Neutrophil (primary cell): ENCODE measurements around the gene CABCOCO1.

Experiments used
- H3K27ac ChIP-seq: fragments of 200-600 bp; sonication (generic); 2 replicates; pipeline ENCODE4 v1.5.1; 2016; ENCODE audit warnings: mild to moderate bottlenecking, moderate library complexity
- H3K27me3 ChIP-seq: fragments of 200-600 bp; sonication (generic); 2 replicates; pipeline ENCODE4 v1.6.0; 2016; ENCODE audit warnings: mild to moderate bottlenecking
- H3K36me3 ChIP-seq: fragments of 200-600 bp; sonication (generic); 2 replicates; pipeline ENCODE4 v1.5.1; 2017
- H3K4me1 ChIP-seq, 2 experiments: fragments of 200-600 bp in 1 of 2; sonication (generic) in 1 of 2; 1 replicate in 1 of 2; 2 replicates in 1 of 2; pipeline versions ENCODE4 v1.5.1 to v1.6.1; 2013 to 2016; ENCODE audit warnings: low read depth in 1 of 2, low read length in 1 of 2, mild to moderate bottlenecking in 1 of 2, moderate library complexity in 1 of 2; ENCODE audit not compliant: control insufficient read depth in 1 of 2, insufficient read depth in 1 of 2
- H3K4me3 ChIP-seq, 2 experiments: fragments of 200-600 bp in 1 of 2; sonication (generic) in 1 of 2; 1 replicate in 1 of 2; 2 replicates in 1 of 2; pipeline ENCODE4 v1.5.1; 2013 to 2016; ENCODE audit warnings: low read depth in 1 of 2, low read length in 1 of 2, mild to moderate bottlenecking in 1 of 2, moderate library complexity in 1 of 2
- H3K9me3 ChIP-seq: fragments of 200-600 bp; sonication (generic); 2 replicates; pipeline ENCODE4 v1.5.1; 2016
- TF ChIP-seq, protein P1 (sequence below): fragments of 200-600 bp; sonication (generic); IDR thresholded peaks from 2 replicates; pipeline ENCODE4 v1.5.1; 2016; ENCODE audit warnings: antibody characterized with exemption

The CABCOCO1 gene

DNA sequence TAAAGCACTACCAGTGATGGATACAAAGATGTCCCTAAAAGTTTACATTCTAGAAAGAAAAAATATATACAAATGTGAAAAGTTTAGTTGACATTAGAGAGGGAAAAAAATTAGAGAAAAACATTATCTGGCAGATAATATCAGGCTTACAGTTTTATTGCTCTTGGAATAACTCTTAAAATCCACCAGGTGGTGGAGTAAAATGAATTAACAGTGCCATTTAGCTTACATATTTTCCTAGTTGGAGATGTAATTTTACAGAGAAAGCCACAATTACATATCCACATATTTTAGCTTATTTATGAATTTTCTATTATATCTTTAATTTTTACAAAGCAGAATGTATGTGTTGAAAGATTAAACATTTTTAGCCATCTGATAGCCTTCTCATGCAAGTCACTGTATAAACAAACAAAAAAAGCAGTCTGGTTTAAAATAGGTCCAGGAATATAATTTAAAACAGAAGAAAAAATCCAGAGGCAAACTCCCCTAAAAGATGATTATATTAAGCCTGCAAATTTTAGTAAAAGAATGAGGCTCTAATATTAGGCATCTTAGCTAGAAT is 6.5 kb downstream of the CABCOCO1 start:
- Histone ChIP-seq H3K27me3 (peaks cover 7% of the 10 kb centered on the region), H3K9me3 (no peaks in the 10 kb centered on the region), H3K36me3 (no peaks in the 10 kb centered on the region), H3K4me3 (no peak overlapping the region), H3K4me1 (no peaks in the 10 kb centered on the region), H3K27ac (no peak overlapping the region)
- TF ChIP-seq, protein P1, sequence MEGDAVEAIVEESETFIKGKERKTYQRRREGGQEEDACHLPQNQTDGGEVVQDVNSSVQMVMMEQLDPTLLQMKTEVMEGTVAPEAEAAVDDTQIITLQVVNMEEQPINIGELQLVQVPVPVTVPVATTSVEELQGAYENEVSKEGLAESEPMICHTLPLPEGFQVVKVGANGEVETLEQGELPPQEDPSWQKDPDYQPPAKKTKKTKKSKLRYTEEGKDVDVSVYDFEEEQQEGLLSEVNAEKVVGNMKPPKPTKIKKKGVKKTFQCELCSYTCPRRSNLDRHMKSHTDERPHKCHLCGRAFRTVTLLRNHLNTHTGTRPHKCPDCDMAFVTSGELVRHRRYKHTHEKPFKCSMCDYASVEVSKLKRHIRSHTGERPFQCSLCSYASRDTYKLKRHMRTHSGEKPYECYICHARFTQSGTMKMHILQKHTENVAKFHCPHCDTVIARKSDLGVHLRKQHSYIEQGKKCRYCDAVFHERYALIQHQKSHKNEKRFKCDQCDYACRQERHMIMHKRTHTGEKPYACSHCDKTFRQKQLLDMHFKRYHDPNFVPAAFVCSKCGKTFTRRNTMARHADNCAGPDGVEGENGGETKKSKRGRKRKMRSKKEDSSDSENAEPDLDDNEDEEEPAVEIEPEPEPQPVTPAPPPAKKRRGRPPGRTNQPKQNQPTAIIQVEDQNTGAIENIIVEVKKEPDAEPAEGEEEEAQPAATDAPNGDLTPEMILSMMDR, result no peak

DNA sequence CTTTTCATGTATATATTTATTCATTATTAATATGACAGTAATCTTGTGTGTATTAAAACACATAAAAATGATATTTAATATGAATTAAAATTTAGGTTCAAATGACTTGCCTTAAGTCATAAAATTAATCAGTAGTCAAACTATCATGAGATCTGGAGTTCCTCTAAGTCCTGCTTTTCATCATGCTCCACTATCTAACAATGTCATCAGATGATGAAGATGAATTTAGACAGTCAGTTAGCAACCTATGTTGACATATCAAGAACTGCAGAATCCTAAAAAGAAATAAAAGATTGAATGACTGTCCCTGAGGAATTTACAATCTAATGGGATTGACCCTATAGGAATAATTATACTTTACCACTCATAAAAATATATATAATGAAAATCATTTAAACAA is 7.1 kb downstream of the CABCOCO1 start:
- no peak overlapping the region for H3K27ac ChIP-seq
- H3K27me3 ChIP-seq, result peaks cover 1% of the 10 kb centered on the region
- H3K36me3 ChIP-seq, result no peaks in the 10 kb centered on the region
- no peak overlapping the region for H3K4me3 ChIP-seq
- no peaks in the 10 kb centered on the region for H3K9me3 ChIP-seq
- TF ChIP-seq, protein P1, result no peak
- no peaks in the 10 kb centered on the region for H3K4me1 ChIP-seq

DNA sequence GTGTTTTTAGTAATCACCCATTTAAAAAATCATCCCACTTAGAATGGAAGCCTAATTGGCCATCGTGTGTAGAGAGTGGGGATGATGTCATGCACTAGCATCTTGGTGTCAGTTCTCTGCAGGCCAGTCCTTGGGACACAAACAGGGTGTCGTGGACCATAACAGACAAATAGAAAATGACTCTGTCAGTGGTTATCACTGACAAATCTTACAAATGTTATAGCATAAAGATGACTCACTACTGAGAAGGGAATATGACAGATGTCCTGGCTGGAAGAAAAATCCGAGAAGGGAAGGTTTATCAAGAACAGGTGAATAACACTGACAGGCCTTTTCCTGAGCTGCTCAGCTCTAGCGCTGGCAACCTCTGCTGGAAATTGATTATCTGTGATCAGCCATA is 10.6 kb downstream of the CABCOCO1 start:
- Histone ChIP-seq H3K27ac (no peak overlapping the region), H3K9me3 (no peaks in the 10 kb centered on the region), H3K27me3 (no peaks in the 10 kb centered on the region), H3K4me1 (no peaks in the 10 kb centered on the region), H3K4me3 (no peak overlapping the region), H3K36me3 (no peaks in the 10 kb centered on the region)
- TF ChIP-seq, protein P1, result no peak

DNA sequence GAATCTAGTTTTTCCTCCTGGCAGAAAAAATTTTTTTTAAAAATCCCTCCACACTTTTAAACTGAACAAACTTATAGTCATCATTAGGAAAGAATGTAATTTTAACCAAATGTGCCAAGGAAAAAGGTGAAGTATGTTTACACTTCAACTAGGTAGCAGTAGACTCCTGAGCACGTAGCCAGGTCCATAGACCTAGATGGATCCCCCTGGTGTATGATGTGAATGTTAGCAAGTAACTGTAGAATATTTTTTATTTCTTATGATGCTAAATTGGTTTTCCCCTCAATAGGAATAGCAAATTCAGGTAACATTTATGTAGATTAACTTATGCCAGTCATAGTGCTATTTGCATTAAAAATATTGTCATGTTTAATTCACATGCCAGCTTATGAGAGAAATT is 19.6 kb downstream of the CABCOCO1 start:
- no peaks in the 10 kb centered on the region for H3K4me1 ChIP-seq
- H3K4me3 ChIP-seq, result no peak overlapping the region
- no peaks in the 10 kb centered on the region for H3K9me3 ChIP-seq
- H3K36me3 ChIP-seq, result no peaks in the 10 kb centered on the region
- H3K27ac ChIP-seq, result no peak overlapping the region
- TF ChIP-seq, protein P1, result no peak
- no peaks in the 10 kb centered on the region for H3K27me3 ChIP-seq

DNA sequence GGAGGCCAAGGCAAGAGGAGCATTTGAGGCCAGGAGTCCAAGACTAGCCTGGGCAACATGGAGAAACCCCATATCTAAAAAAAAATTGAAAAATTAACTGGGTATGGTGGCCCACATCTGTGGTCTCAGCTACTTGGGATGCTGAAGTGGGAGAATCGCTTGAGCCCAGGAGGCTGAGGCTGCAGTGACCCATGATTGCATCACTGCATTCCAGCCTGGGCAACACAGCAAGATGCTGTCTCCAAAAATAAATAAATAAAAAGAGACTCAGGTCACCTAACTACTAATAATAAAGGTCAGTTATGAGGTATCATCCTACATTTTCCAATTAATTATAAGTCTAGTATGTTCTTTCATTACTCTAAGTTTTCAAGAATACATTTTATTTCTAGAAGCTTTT is 20.6 kb downstream of the CABCOCO1 start:
- H3K36me3 ChIP-seq, result no peaks in the 10 kb centered on the region

More for the DNA sequence above, 20.6 kb downstream of the CABCOCO1 start:
- Histone ChIP-seq H3K27me3 (no peaks in the 10 kb centered on the region), H3K4me1 (no peaks in the 10 kb centered on the region), H3K4me3 (no peak overlapping the region), H3K9me3 (no peaks in the 10 kb centered on the region), H3K27ac (no peak overlapping the region)
- TF ChIP-seq, protein P1, result no peak
